Body of pancreas (tissue), 4 donors: ENCODE results near the gene TEX38. TPM values are rescaled to one million over a fixed set of nuclear protein-coding genes. Genes with fewer than 3 reads are reported as not detected.

ENCODE experiments used
- ATAC-seq: fragments of 150-250 bp; one replicate; pipeline ENCODE4 v1.9.1; 2016
- DNase-seq, 4 donors: peaks; one replicate each; pipeline ENCODE4 v3.0.0-alpha.2; 2019
- H3K27ac ChIP-seq, 4 donors: fragments of 200-600 bp; sonication (generic); 1 replicate in 3 of 4; 2 replicates in 1 of 4; pipeline versions ENCODE4 v1.5.1 to v1.6.1; 2016 to 2019; ENCODE audit warnings: mild to moderate bottlenecking in 1 of 4, mixed read lengths in 1 of 4, moderate library complexity in 1 of 4
- H3K27me3 ChIP-seq, 2 donors: fragments of 200-600 bp; sonication (generic); one replicate each; pipeline ENCODE4 v1.6.0; 2016; ENCODE audit warnings: mild to moderate bottlenecking in 1 of 2
- H3K36me3 ChIP-seq, 2 donors: fragments of 200-600 bp; sonication (generic); replicated peaks in 1 of 2; 2 replicates each; pipeline ENCODE4 v1.5.1; 2016; ENCODE audit warnings: low read depth in 2 of 2; ENCODE audit not compliant: insufficient read depth in 1 of 2
- H3K4me1 ChIP-seq: fragments of 200-600 bp; sonication (generic); one replicate; pipeline ENCODE4 v1.6.0; 2016
- H3K4me3 ChIP-seq, 2 donors: fragments of 200-600 bp; sonication (generic); 1 replicate in 1 of 2; 2 replicates in 1 of 2; pipeline ENCODE4 v1.5.1; 2016 to 2019
- H3K9me3 ChIP-seq, 3 donors: fragments of 200-600 bp; sonication (generic); 1 replicate in 2 of 3; 2 replicates in 1 of 3; pipeline ENCODE4 v1.5.1; 2016
- POLR2A ChIP-seq, 3 donors: fragments of 450-650 bp; IDR thresholded peaks; one replicate each; pipeline ENCODE4 v1.6.1; 2016; ENCODE audit warnings: antibody characterized with exemption in 3 of 3, mild to moderate bottlenecking in 2 of 3
- WGBS, 2 donors: methylation state at CpG; one replicate each; pipeline ENCODE4 v1.1.5; 2017; 5-methylcytosine and 5-hydroxymethylcytosine counted together
- intact Hi-C: fragments of 100-400 bp; cut with DNase I; formaldehyde crosslinking; loops from one replicate; pipeline ENCODE4 v1.15.1; 2023
- total RNA-seq, 2 donors: library from RNA; depleted of rRNA; stranded (reverse); fragments of >200 nt; gene quantifications; one replicate each; pipeline ENCODE4 v1.1.0, GENCODE V29; 2016
- TF ChIP-seq, protein P1 (sequence below), 7 experiments: fragments of 450-650 bp in 4 of 7; fragments of 200-600 bp in 3 of 7; sonication (generic) in 3 of 7; IDR thresholded peaks; one replicate each; pipeline ENCODE4 v1.5.1; 2016 to 2019; ENCODE audit warnings: antibody characterized with exemption in 7 of 7

The TEX38 gene
- total RNA-seq, 2 donors from 2014 or later, result not detected

DNA sequence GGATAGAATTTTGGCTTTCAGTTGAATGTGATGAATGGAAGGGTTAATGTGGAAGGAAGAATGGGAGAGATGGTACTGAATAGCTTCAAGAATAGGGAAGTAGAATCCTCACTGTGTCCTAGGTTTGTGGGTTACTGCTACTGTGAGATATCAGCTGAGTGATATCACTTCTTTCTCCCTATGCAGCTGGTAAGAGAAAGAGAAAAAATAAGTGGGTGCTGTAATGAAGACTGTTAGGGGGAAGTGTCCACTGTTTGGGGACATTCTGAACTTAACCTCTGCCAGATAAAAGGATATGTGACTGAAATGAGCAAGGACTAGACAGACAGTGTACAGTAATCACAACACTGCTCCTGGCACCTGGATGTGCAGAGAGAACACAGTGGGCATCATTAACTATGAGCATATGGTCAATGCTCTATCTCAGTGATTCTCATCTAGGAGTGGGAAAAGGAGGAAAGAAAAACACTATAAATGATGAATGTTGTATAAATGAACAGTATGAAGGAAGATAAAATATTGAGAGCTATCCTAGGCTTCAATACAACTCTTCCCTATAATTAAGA lies 29.5 kb upstream of the TEX38 start:
- no peaks in the 10 kb centered on the region for H3K36me3 ChIP-seq
- H3K4me3 ChIP-seq, result no peak overlapping the region
- DNase-seq (no peak), ATAC-seq (no peak)
- intact Hi-C loops, result no loop called here
- no peak overlapping the region for H3K27ac ChIP-seq
- TF ChIP-seq POLR2A (IDR thresholded peaks at IDR 0.05), result no peak
- TF ChIP-seq, protein P1, sequence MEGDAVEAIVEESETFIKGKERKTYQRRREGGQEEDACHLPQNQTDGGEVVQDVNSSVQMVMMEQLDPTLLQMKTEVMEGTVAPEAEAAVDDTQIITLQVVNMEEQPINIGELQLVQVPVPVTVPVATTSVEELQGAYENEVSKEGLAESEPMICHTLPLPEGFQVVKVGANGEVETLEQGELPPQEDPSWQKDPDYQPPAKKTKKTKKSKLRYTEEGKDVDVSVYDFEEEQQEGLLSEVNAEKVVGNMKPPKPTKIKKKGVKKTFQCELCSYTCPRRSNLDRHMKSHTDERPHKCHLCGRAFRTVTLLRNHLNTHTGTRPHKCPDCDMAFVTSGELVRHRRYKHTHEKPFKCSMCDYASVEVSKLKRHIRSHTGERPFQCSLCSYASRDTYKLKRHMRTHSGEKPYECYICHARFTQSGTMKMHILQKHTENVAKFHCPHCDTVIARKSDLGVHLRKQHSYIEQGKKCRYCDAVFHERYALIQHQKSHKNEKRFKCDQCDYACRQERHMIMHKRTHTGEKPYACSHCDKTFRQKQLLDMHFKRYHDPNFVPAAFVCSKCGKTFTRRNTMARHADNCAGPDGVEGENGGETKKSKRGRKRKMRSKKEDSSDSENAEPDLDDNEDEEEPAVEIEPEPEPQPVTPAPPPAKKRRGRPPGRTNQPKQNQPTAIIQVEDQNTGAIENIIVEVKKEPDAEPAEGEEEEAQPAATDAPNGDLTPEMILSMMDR (IDR thresholded peaks at IDR 0.05), result no peak
- no peaks in the 10 kb centered on the region for H3K27me3 ChIP-seq
- peaks cover 12% of the 10 kb centered on the region for H3K4me1 ChIP-seq
- no peaks in the 10 kb centered on the region for H3K9me3 ChIP-seq

DNA sequence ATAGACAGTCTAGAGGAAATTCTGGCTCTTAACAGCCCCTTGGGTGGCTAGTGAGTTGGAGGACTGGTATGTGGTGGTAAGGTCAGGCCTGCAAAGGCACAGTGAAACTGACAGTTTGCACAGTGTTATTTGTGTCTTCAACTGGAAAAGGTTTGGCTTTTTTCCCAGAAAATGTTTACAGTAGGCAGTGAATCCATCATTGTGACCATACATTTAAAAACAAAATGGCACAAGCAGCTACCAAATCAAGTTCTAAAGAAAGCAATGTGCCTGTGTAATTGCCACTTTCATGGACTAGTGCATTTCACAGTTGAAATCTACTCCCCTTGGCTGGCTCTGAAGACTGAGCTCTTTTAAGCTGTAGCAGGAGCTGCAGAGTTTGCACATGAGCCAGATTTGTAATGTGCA lies 28.3 kb upstream of the TEX38 start:
- H3K9me3 ChIP-seq, result no peaks in the 10 kb centered on the region
- intact Hi-C loops, result no loop called here
- H3K4me3 ChIP-seq, result no peak overlapping the region
- TF ChIP-seq POLR2A (IDR thresholded peaks at IDR 0.05), result no peak
- TF ChIP-seq, protein P1 (IDR thresholded peaks at IDR 0.05), result no peak
- no peak for DNase-seq
- H3K36me3 ChIP-seq, result peaks cover 0 to 2% of the 10 kb centered on the region in 2 donors
- ATAC-seq, result no peak
- no peaks in the 10 kb centered on the region for H3K27me3 ChIP-seq
- no peak overlapping the region for H3K27ac ChIP-seq
- H3K4me1 ChIP-seq, result peaks cover 12% of the 10 kb centered on the region

DNA sequence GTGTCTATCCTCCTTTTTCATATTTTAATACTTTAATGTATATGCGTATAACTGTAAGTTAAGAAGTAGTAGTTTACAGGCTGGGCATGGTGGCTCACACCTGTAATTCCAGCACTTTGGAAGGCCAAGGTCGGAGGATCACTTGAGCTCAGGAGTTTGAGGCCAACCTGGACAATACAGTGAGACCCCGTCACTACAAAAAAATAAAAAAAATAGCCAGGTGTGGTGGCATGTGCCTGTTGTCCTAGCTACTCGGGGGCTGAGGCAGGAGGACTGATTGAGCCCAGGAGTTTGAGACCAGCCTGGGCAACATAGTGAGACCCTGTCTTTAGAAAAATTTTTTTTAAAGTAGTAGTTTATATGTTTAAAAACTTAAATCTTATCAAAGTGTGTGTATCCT lies 25.8 kb upstream of the TEX38 start:
- DNase-seq (no peak), ATAC-seq (no peak)
- Histone ChIP-seq H3K36me3 (peaks cover 0 to 4% of the 10 kb centered on the region in 2 donors), H3K4me3 (no peak overlapping the region), H3K27ac (no peak overlapping the region), H3K4me1 (peaks cover 7% of the 10 kb centered on the region), H3K9me3 (no peaks in the 10 kb centered on the region), H3K27me3 (no peaks in the 10 kb centered on the region)
- 75 to 92% methylated on average over 4 of the region's 4 CpGs for WGBS, 2 donors
- intact Hi-C loops, result no loop called here
- no peak for TF ChIP-seq POLR2A (IDR thresholded peaks at IDR 0.05)
- TF ChIP-seq, protein P1 (IDR thresholded peaks at IDR 0.05), result no peak

DNA sequence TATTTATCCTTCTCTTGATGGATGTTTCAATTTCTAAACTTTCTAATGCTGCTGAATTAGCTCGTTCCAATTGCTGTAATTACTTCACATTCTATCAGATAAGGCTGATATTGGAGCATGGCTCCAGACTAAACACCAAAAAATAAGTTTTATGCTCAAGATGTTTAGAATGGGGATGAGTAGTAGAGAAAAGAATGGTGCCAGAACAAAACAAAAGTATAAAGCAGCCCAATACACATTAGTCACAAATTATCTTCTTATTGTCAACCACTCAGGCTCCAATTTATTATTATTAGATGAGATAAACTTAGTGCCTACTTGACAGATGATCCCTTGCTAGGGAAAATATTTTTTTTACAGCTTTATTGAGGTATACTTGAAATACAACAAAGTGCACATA lies 25.3 kb upstream of the TEX38 start:
- WGBS, 2 donors, result 90 to 91% methylated on average over 1 of the region's 1 CpG
- peaks cover 7% of the 10 kb centered on the region for H3K4me1 ChIP-seq
- H3K27me3 ChIP-seq, result no peaks in the 10 kb centered on the region
- H3K9me3 ChIP-seq, result no peaks in the 10 kb centered on the region
- no peak for DNase-seq
- H3K4me3 ChIP-seq, result no peak overlapping the region
- TF ChIP-seq, protein P1 (IDR thresholded peaks at IDR 0.05), result no peak
- no peak for TF ChIP-seq POLR2A (IDR thresholded peaks at IDR 0.05)
- intact Hi-C loops, result no loop called here
- H3K27ac ChIP-seq, result no peak overlapping the region
- ATAC-seq, result no peak
- H3K36me3 ChIP-seq, result peaks cover 0 to 4% of the 10 kb centered on the region in 2 donors

DNA sequence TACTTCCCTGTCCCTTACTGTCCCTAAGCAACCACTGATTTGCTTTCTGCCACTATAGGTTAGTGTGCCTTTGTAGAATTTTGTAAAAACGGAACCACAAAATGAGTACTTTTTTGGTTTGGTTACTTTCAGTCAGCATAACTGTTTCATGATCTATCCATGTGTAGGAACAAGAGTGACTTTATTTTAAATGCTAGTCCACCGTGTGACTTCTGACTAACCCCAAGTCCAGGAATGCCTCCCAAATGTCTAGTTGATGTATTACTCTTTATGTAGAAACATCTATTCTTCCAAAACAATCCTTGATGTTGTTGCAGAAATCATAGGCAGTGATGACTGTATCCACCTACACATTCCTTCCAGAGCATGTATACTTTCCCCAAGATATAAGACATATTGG lies 24.8 kb upstream of the TEX38 start:
- Histone ChIP-seq H3K4me3 (no peak overlapping the region), H3K36me3 (peaks cover 0 to 4% of the 10 kb centered on the region in 2 donors), H3K27ac (no peak overlapping the region), H3K27me3 (no peaks in the 10 kb centered on the region), H3K4me1 (peaks cover 7% of the 10 kb centered on the region), H3K9me3 (no peaks in the 10 kb centered on the region)
- intact Hi-C loops, result no loop called here
- 86 to 96% methylated on average over 2 of the region's 2 CpGs for WGBS, 2 donors
- DNase-seq (no peak), ATAC-seq (no peak)
- TF ChIP-seq, protein P1 (IDR thresholded peaks at IDR 0.05), result no peak
- no peak for TF ChIP-seq POLR2A (IDR thresholded peaks at IDR 0.05)
